B cell (primary cell): ENCODE data around the gene OXNAD1. TPM values are rescaled to one million over a fixed set of nuclear protein-coding genes. Genes with fewer than 3 reads are reported as not detected.

Experiments
- ATAC-seq: fragments of 200-7000 bp; cut with Tn5 transposase; one replicate; pipeline ENCODE4 v1.10.0; 2021; ENCODE audit warnings: low read depth, mild to moderate bottlenecking, moderate number of reproducible peaks, moderate library complexity
- CTCF ChIA-PET: fragments of 350-600 bp; sonication (Branson Sonifier 250); formaldehyde crosslinking; loops from one replicate; lab custom pipeline; 2021; ENCODE audit warnings: antibody characterized with exemption, inconsistent platforms; lab: Charles Lee
- POLR2A ChIA-PET: fragments of 350-600 bp; sonication (Branson Sonifier 250); formaldehyde crosslinking; loops from one replicate; lab custom pipeline; 2021; ENCODE audit warnings: antibody characterized with exemption; lab: Charles Lee
- DNase-seq: peaks from one replicate; pipeline ENCODE4 v3.0.0; 2013
- H2AFZ ChIP-seq: 2 replicates; pipeline ENCODE4 v1.6.1; 2012; ENCODE audit warnings: mild to moderate bottlenecking, low read depth, low read length; ENCODE audit not compliant: insufficient read depth, poor library complexity, severe bottlenecking
- H3K27ac ChIP-seq, 2 donors: 1 replicate in 1 of 2; 2 replicates in 1 of 2; pipeline ENCODE4 v1.5.1; 2012 to 2013; ENCODE audit warnings: low read length in 2 of 2, mild to moderate bottlenecking in 2 of 2, moderate library complexity in 1 of 2
- H3K27me3 ChIP-seq, 4 experiments: fragments of 200-600 bp in 1 of 4; sonication (generic) in 1 of 4; replicated peaks in 1 of 4; 1 replicate in 2 of 4; 2 replicates in 2 of 4; pipeline versions ENCODE4 v1.6.1 to v1.7.0; 2013 to 2016; ENCODE audit warnings: low read length in 3 of 4, mild to moderate bottlenecking in 2 of 4, mixed read lengths in 1 of 4, moderate library complexity in 1 of 4; ENCODE audit not compliant: insufficient read depth in 4 of 4, control insufficient read depth in 3 of 4; ENCODE audit errors: control extremely low read depth in 1 of 4
- H3K36me3 ChIP-seq, 2 experiments: replicated peaks in 1 of 2; 1 replicate in 1 of 2; 2 replicates in 1 of 2; pipeline versions ENCODE4 v1.6.1 to v1.7.1; 2013; ENCODE audit warnings: low read length in 1 of 2; ENCODE audit not compliant: insufficient read depth in 2 of 2, control insufficient read depth in 1 of 2; ENCODE audit errors: control extremely low read depth in 1 of 2, extremely low read depth in 1 of 2
- H3K4me1 ChIP-seq, 2 donors: fragments of 200-600 bp in 1 of 2; sonication (generic) in 1 of 2; 1 replicate in 1 of 2; 2 replicates in 1 of 2; pipeline versions ENCODE4 v1.5.1 to v1.6.1; 2013 to 2017; ENCODE audit warnings: low read length in 2 of 2; ENCODE audit not compliant: control insufficient read depth in 2 of 2, insufficient read depth in 2 of 2
- H3K4me2 ChIP-seq: replicated peaks from 2 replicates; pipeline ENCODE3; 2012; ENCODE audit warnings: mild to moderate bottlenecking, low read depth, low read length; ENCODE audit not compliant: poor library complexity, severe bottlenecking
- H3K4me3 ChIP-seq, 5 experiments: fragments of 200-600 bp in 1 of 5; sonication (generic) in 1 of 5; 1 replicate in 3 of 5; 2 replicates in 2 of 5; pipeline versions ENCODE4 v1.5.1 to v1.7.0; 2011 to 2016; ENCODE audit warnings: low read length in 4 of 5, mild to moderate bottlenecking in 4 of 5, low read depth in 2 of 5, control low read depth in 1 of 5, moderate library complexity in 1 of 5; ENCODE audit not compliant: insufficient read depth in 1 of 5; ENCODE audit errors: control extremely low read depth in 1 of 5, extremely low read depth in 1 of 5
- H3K79me2 ChIP-seq: fragments of 200-600 bp; sonication (generic); one replicate; pipeline ENCODE4 v1.6.0; 2016; ENCODE audit warnings: low read length; ENCODE audit not compliant: control insufficient read depth, insufficient read depth
- H3K9ac ChIP-seq: fragments of 200-600 bp; sonication (generic); 2 replicates; pipeline ENCODE4 v1.6.1; 2017; ENCODE audit warnings: mild to moderate bottlenecking, low read length, moderate library complexity
- H3K9me3 ChIP-seq, 3 donors: one replicate each; pipeline versions ENCODE4 v1.6.1 to v1.7.1; 2013; ENCODE audit warnings: low read length in 2 of 3; ENCODE audit not compliant: control insufficient read depth in 2 of 3, insufficient read depth in 1 of 3; ENCODE audit errors: control extremely low read depth in 1 of 3
- H4K20me1 ChIP-seq: 2 replicates; pipeline ENCODE4 v1.6.0; 2012; ENCODE audit warnings: mild to moderate bottlenecking, low read length; ENCODE audit not compliant: insufficient read depth, control insufficient read depth, poor library complexity, severe bottlenecking
- H3K27ac Mint-ChIP-seq: one replicate; pipeline ENCODE4 v1.8.0; 2021; ENCODE audit warnings: mixed read lengths
- H3K27me3 Mint-ChIP-seq: one replicate; pipeline ENCODE4 v1.8.0; 2021; ENCODE audit warnings: mixed read lengths
- H3K4me1 Mint-ChIP-seq: one replicate; pipeline ENCODE4 v1.8.0; 2021; ENCODE audit warnings: mixed read lengths
- H3K4me3 Mint-ChIP-seq: one replicate; pipeline ENCODE4 v1.8.0; 2021; ENCODE audit warnings: mixed read lengths
- H3K9me3 Mint-ChIP-seq: one replicate; pipeline ENCODE4 v1.8.0; 2022; ENCODE audit warnings: mixed read lengths; ENCODE audit not compliant: insufficient read depth
- CTCF ChIP-seq: fragments of 200-600 bp; IDR thresholded peaks from one replicate; pipeline ENCODE4 v1.8.0; 2022; ENCODE audit warnings: antibody characterized with exemption, mild to moderate bottlenecking
- EZH2 ChIP-seq: IDR thresholded peaks from 2 replicates; pipeline ENCODE4 v1.6.1; 2012; ENCODE audit warnings: borderline replicate concordance, low read depth, mild to moderate bottlenecking, moderate library complexity, low read length; ENCODE audit not compliant: insufficient read depth, poor library complexity, severe bottlenecking
- WGBS: methylation state at CpG from one replicate; pipeline ENCODE4 v1.1.5; 2013; ENCODE audit warnings: missing lambda C conversion rate; ENCODE audit not compliant: insufficient coverage; 5-methylcytosine and 5-hydroxymethylcytosine counted together
- intact Hi-C: fragments of 100-400 bp; cut with micrococcal nuclease; formaldehyde crosslinking; loops from one replicate; pipeline ENCODE4 v1.10.0; 2022
- polyA plus RNA-seq: library from polyadenylated mRNA; depleted of rRNA; stranded (reverse); fragments of >200 nt; gene quantifications from 2 replicates; pipeline ENCODE4 v1.2.3, GENCODE V29; 2012
- total RNA-seq, 2 donors: library from RNA; stranded (reverse); fragments of 120-200 nt in 1 of 2; gene quantifications; 1 replicate in 1 of 2; 2 replicates in 1 of 2; pipeline versions ENCODE4 v1.2.3 to v1.2.4, GENCODE V29; 2013 to 2022

OXNAD1 gene
- total and polyA plus RNA-seq, 2 donors (not counting 1 experiment from before 2014, with no cell fraction given): 4.0 to 12.3 TPM

GRCh38 chr3:16290827-16291196, 25.8 kb downstream of the OXNAD1 start:
- Histone ChIP-seq H3K36me3 (no peaks in the 10 kb centered on the region), H3K27ac (peak overlapping the region in 1 of 2 donors; percentile 39), H3K9ac (no peak overlapping the region), H3K4me1 (peaks cover 23 to 34% of the 10 kb centered on the region in 2 donors), H3K79me2 (peaks cover 18% of the 10 kb centered on the region), H3K9me3 (peaks cover 0 to 5% (median 3%) of the 10 kb centered on the region in 3 donors), H2AFZ (no peak overlapping the region), H3K4me2 (peak overlapping the region; percentile 26), H4K20me1 (no peaks in the 10 kb centered on the region), H3K4me3 (no peak overlapping the region), H3K27me3 (no peaks in the 10 kb centered on the region)
- CTCF ChIA-PET: interaction anchor here (0.7 to 6.4 kb wide), 48 partner anchors 10 to 944 kb away, joined by 3 to 220 read pairs (median 5); partner anchors contain the start of genes DPH3 and OXNAD1
- no peak overlapping the region for H3K27ac Mint-ChIP-seq
- no peak for TF ChIP-seq CTCF
- no peak for TF ChIP-seq EZH2
- H3K9me3 Mint-ChIP-seq: no peaks in the 10 kb centered on the region
- DNase-seq: peak; percentile 41
- no CpG with 5 or more reads among the region's 2 CpGs for WGBS
- intact Hi-C loops: loop anchor here (1.0 to 5.0 kb wide), 5 partner anchors 23 to 259 kb away; no protein-coding TSS in a partner anchor
- peak; percentile 23 for ATAC-seq
- H3K4me1 Mint-ChIP-seq: peaks cover 40% of the 10 kb centered on the region
- H3K4me3 Mint-ChIP-seq: no peak overlapping the region
- POLR2A ChIA-PET: interaction anchor here (1.7 kb wide), 1 partner anchor 260 kb away, joined by 4 read pairs; no protein-coding TSS in a partner anchor
- no peaks in the 10 kb centered on the region for H3K27me3 Mint-ChIP-seq

DNA sequence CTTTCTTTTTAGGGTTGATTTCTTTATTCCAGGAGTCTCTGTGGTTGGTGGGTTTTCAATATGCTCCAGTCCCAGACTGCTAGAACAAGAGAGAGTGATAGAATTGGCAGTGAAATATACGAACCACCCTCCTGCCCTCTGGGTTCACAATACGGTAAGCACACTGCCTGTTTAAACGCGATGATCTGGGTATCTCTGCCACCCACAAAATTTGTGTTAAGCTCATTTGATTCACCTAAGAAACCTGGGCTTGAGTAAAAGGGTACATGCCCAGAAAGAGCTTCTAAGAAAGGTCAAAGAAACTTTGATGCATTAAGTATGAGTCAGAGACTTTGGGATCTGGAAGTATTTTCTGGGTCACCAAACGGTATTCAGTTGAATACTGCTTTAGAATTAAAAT, 29.8 kb downstream of the OXNAD1 start:
- Mint-ChIP-seq H3K27ac (no peak overlapping the region), H3K27me3 (no peaks in the 10 kb centered on the region), H3K4me3 (no peak overlapping the region), H3K4me1 (peaks cover 46% of the 10 kb centered on the region), H3K9me3 (no peaks in the 10 kb centered on the region)
- Histone ChIP-seq H3K4me1 (peaks cover 23 to 31% of the 10 kb centered on the region in 2 donors), H2AFZ (no peak overlapping the region), H3K27me3 (no peaks in the 10 kb centered on the region), H3K9ac (no peak overlapping the region), H3K27ac (no peak overlapping the region), H3K4me2 (no peak overlapping the region), H4K20me1 (no peaks in the 10 kb centered on the region), H3K4me3 (no peak overlapping the region), H3K36me3 (no peaks in the 10 kb centered on the region), H3K79me2 (peaks cover 13% of the 10 kb centered on the region), H3K9me3 (peaks cover 0 to 5% (median 3%) of the 10 kb centered on the region in 3 donors)
- ChIA-PET CTCF (interaction anchor here (1.0 to 3.0 kb wide), 7 partner anchors 9 to 256 kb away, joined by 3 to 16 read pairs (median 4); no protein-coding TSS in a partner anchor), POLR2A (no interaction called here)
- no peak for DNase-seq
- ATAC-seq: no peak
- 73% methylated on average over 2 of the region's 5 CpGs for WGBS
- intact Hi-C loops: loop anchor here (5.0 kb wide), 2 partner anchors 77 to 137 kb away; no protein-coding TSS in a partner anchor
- TF ChIP-seq CTCF (no peak), EZH2 (no peak)
